GM12878 (cell line): ENCODE results near the gene STARD13.

ENCODE experiments used
- CBFB ChIP-seq: IDR thresholded peaks from 2 replicates; pipeline ENCODE4 v1.6.1; 2016; ENCODE audit warnings: antibody characterized with exemption, low read depth
- EP300 ChIP-seq, 2 experiments: fragments of 150-350 bp in 1 of 2; IDR thresholded peaks; 2 replicates each; pipeline ENCODE4 v1.6.1; 2011 to 2012; ENCODE audit warnings: low read depth in 2 of 2, low read length in 2 of 2, borderline replicate concordance in 1 of 2, improper control_type of control experiment in 1 of 2, inconsistent platforms in 1 of 2; ENCODE audit not compliant: control insufficient read depth in 1 of 2
- EZH2 ChIP-seq: IDR thresholded peaks from 2 replicates; pipeline ENCODE4 v1.6.1; 2012; ENCODE audit warnings: low read depth, mild to moderate bottlenecking, control low read depth, inconsistent platforms, low read length, borderline replicate concordance; ENCODE audit not compliant: control insufficient read depth
- MAX ChIP-seq: IDR thresholded peaks from 2 replicates; pipeline ENCODE4 v1.6.1; 2012; ENCODE audit warnings: low read depth, low read length, improper control_type of control experiment
- POLR2A ChIP-seq: IDR thresholded peaks from 2 replicates; pipeline ENCODE4 v1.6.1; 2011; ENCODE audit warnings: low read depth, mild to moderate bottlenecking, low read length
- POLR2AphosphoS5 ChIP-seq: IDR thresholded peaks from 2 replicates; pipeline ENCODE4 v1.6.1; 2011; ENCODE audit warnings: mild to moderate bottlenecking, low read length, inconsistent platforms
- TAF1 ChIP-seq: IDR thresholded peaks from 2 replicates; pipeline ENCODE4 v1.6.1; 2011; ENCODE audit warnings: mild to moderate bottlenecking, low read depth, low read length, borderline replicate concordance
- TF ChIP-seq, protein P1 (sequence below), 3 experiments: IDR thresholded peaks in 2 of 3; conservative IDR thresholded peaks in 1 of 3; 2 replicates each; pipeline ENCODE4 v1.5.1; 2011; ENCODE audit warnings: low read depth in 3 of 3, low read length in 3 of 3, mild to moderate bottlenecking in 3 of 3, control low read depth in 2 of 3, moderate library complexity in 2 of 3, inconsistent platforms in 1 of 3, mixed read lengths in 1 of 3; ENCODE audit not compliant: control insufficient read depth in 2 of 3, insufficient read depth in 1 of 3; ENCODE audit errors: extremely low read depth in 1 of 3
- TF ChIP-seq, protein P2 (sequence below): fragments of 450-650 bp; IDR thresholded peaks from 2 replicates; pipeline ENCODE4 v1.6.1; 2017; ENCODE audit warnings: antibody characterized with exemption, mild to moderate bottlenecking, moderate library complexity

GRCh38 chr13:33175991-33176390, 109.6 kb downstream of the STARD13 start:
- no peak for TF ChIP-seq CBFB
- no peak for TF ChIP-seq EP300 (IDR thresholded peaks at IDR 0.05; ENCODE audit: borderline replicate concordance in 1 of 2, control insufficient read depth in 1 of 2, low read depth in 2 of 2, low read length in 2 of 2)
- TF ChIP-seq POLR2AphosphoS5, result no peak
- TF ChIP-seq MAX, result no peak
- TF ChIP-seq, protein P1, sequence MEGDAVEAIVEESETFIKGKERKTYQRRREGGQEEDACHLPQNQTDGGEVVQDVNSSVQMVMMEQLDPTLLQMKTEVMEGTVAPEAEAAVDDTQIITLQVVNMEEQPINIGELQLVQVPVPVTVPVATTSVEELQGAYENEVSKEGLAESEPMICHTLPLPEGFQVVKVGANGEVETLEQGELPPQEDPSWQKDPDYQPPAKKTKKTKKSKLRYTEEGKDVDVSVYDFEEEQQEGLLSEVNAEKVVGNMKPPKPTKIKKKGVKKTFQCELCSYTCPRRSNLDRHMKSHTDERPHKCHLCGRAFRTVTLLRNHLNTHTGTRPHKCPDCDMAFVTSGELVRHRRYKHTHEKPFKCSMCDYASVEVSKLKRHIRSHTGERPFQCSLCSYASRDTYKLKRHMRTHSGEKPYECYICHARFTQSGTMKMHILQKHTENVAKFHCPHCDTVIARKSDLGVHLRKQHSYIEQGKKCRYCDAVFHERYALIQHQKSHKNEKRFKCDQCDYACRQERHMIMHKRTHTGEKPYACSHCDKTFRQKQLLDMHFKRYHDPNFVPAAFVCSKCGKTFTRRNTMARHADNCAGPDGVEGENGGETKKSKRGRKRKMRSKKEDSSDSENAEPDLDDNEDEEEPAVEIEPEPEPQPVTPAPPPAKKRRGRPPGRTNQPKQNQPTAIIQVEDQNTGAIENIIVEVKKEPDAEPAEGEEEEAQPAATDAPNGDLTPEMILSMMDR (IDR thresholded peaks at IDR 0.05 in 2 of 3, conservative IDR thresholded peaks at IDR 0.05 in 1 of 3; ENCODE audit: control insufficient read depth in 2 of 3, extremely low read depth in 1 of 3, insufficient read depth in 1 of 3, low read depth in 3 of 3, low read length in 3 of 3), result no peak
- TF ChIP-seq, protein P2, sequence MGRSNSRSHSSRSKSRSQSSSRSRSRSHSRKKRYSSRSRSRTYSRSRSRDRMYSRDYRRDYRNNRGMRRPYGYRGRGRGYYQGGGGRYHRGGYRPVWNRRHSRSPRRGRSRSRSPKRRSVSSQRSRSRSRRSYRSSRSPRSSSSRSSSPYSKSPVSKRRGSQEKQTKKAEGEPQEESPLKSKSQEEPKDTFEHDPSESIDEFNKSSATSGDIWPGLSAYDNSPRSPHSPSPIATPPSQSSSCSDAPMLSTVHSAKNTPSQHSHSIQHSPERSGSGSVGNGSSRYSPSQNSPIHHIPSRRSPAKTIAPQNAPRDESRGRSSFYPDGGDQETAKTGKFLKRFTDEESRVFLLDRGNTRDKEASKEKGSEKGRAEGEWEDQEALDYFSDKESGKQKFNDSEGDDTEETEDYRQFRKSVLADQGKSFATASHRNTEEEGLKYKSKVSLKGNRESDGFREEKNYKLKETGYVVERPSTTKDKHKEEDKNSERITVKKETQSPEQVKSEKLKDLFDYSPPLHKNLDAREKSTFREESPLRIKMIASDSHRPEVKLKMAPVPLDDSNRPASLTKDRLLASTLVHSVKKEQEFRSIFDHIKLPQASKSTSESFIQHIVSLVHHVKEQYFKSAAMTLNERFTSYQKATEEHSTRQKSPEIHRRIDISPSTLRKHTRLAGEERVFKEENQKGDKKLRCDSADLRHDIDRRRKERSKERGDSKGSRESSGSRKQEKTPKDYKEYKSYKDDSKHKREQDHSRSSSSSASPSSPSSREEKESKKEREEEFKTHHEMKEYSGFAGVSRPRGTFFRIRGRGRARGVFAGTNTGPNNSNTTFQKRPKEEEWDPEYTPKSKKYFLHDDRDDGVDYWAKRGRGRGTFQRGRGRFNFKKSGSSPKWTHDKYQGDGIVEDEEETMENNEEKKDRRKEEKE, result no peak
- TF ChIP-seq POLR2A, result no peak
- TF ChIP-seq EZH2, result no peak
- TF ChIP-seq TAF1, result no peak
